Activated CD4-positive, alpha-beta T cell treated with anti-CD3 and anti-CD28 coated beads, Interleukin-2, amount 10 ng/mL, durations not matched to agents 7 days and 5 days (primary cell): ENCODE results near the gene GADD45A. TPM values are rescaled to one million over a fixed set of nuclear protein-coding genes. Genes with fewer than 3 reads are reported as not detected.

Experiments
- CTCF ChIA-PET: fragments of 350-600 bp; sonication (Branson Sonifier 250); formaldehyde crosslinking; loops from one replicate; lab custom pipeline; 2021; ENCODE audit warnings: antibody characterized with exemption; lab: Charles Lee
- POLR2A ChIA-PET: fragments of 350-600 bp; sonication (Branson Sonifier 250); formaldehyde crosslinking; loops from one replicate; lab custom pipeline; 2021; ENCODE audit warnings: antibody characterized with exemption; lab: Charles Lee
- DNase-seq: peaks from one replicate; pipeline ENCODE4 v3.0.0-alpha.2; 2020
- H3K27ac Mint-ChIP-seq: one replicate; pipeline ENCODE4 v1.8.0; 2021; ENCODE audit warnings: mild to moderate bottlenecking, moderate library complexity, mixed read lengths
- H3K27me3 Mint-ChIP-seq: one replicate; pipeline ENCODE4 v1.8.0; 2021; ENCODE audit warnings: mixed read lengths
- H3K36me3 Mint-ChIP-seq: one replicate; pipeline ENCODE4 v1.8.0; 2021; ENCODE audit warnings: low read depth, mixed read lengths
- H3K4me1 Mint-ChIP-seq: one replicate; pipeline ENCODE4 v1.8.0; 2021; ENCODE audit warnings: mixed read lengths
- H3K4me3 Mint-ChIP-seq: one replicate; pipeline ENCODE4 v1.8.0; 2021; ENCODE audit warnings: mild to moderate bottlenecking, moderate library complexity, mixed read lengths
- H3K9me3 Mint-ChIP-seq: one replicate; pipeline ENCODE4 v1.8.0; 2021; ENCODE audit warnings: mixed read lengths
- total RNA-seq, 2 experiments: library from RNA; stranded (reverse); gene quantifications; one replicate each; pipeline ENCODE4 v1.2.3, GENCODE V29; 2021

The GADD45A gene
- total RNA-seq, 2 experiments from 2014 or later: 14.2 to 16.6 TPM

- Mint-ChIP-seq H3K9me3 (no peaks in the 10 kb centered on the region), H3K27me3 (peaks cover 2% of the 10 kb centered on the region), H3K4me1 (no peaks in the 10 kb centered on the region), H3K4me3 (no peak overlapping the region), H3K36me3 (no peaks in the 10 kb centered on the region), H3K27ac (no peak overlapping the region)
- POLR2A ChIA-PET: no interaction called here
- DNase-seq: no peak
- CTCF ChIA-PET: interaction anchor here (0.6 to 1.3 kb wide), 2 partner anchors 15 to 24 kb away, joined by 3 to 7 read pairs; partner anchors contain the start of gene GADD45A
Measured at GRCh38 chr1:67700220-67700619, 15.2 kb downstream of the GADD45A start.

GRCh38 chr1:67700692-67701410, 15.8 kb downstream of the GADD45A start:
- H3K9me3 Mint-ChIP-seq: no peaks in the 10 kb centered on the region
- no peaks in the 10 kb centered on the region for H3K36me3 Mint-ChIP-seq
- no peak overlapping the region for H3K27ac Mint-ChIP-seq
- no peak for DNase-seq
- ChIA-PET POLR2A (no interaction called here), CTCF (interaction anchor here (1.3 kb wide), 2 partner anchors 16 to 19 kb away, joined by 3 to 7 read pairs; partner anchors contain the start of gene GADD45A)
- H3K4me1 Mint-ChIP-seq: no peaks in the 10 kb centered on the region
- no peak overlapping the region for H3K4me3 Mint-ChIP-seq
- peaks cover under 1% of the 10 kb centered on the region for H3K27me3 Mint-ChIP-seq

- Mint-ChIP-seq H3K27ac (no peak overlapping the region), H3K4me3 (no peak overlapping the region), H3K4me1 (no peaks in the 10 kb centered on the region), H3K9me3 (no peaks in the 10 kb centered on the region), H3K36me3 (no peaks in the 10 kb centered on the region), H3K27me3 (no peaks in the 10 kb centered on the region)
- ChIA-PET CTCF (interaction anchor here (0.9 to 1.3 kb wide), 3 partner anchors 13 to 18 kb away, joined by 3 read pairs; partner anchors contain the start of gene GADD45A), POLR2A (no interaction called here)
- no peak for DNase-seq
Measured at GRCh38 chr1:67701876-67702275, 16.9 kb downstream of the GADD45A start.

GRCh38 chr1:67704351-67704750, 19.4 kb downstream of the GADD45A start:
- Mint-ChIP-seq H3K4me1 (no peaks in the 10 kb centered on the region), H3K36me3 (no peaks in the 10 kb centered on the region), H3K4me3 (no peak overlapping the region), H3K9me3 (no peaks in the 10 kb centered on the region), H3K27me3 (no peaks in the 10 kb centered on the region), H3K27ac (no peak overlapping the region)
- ChIA-PET CTCF (interaction anchor here (0.6 to 1.6 kb wide), 4 partner anchors 9 to 61 kb away, joined by 3 to 4 read pairs (median 4); no protein-coding TSS in a partner anchor), POLR2A (no interaction called here)
- no peak for DNase-seq

GRCh38 chr1:67705735-67706453, 20.9 kb downstream of the GADD45A start:
- H3K4me1 Mint-ChIP-seq: no peaks in the 10 kb centered on the region
- POLR2A ChIA-PET: no interaction called here
- no peaks in the 10 kb centered on the region for H3K27me3 Mint-ChIP-seq
- no peaks in the 10 kb centered on the region for H3K9me3 Mint-ChIP-seq
- CTCF ChIA-PET: interaction anchor here (0.6 to 1.6 kb wide), 2 partner anchors 7 to 106 kb away, joined by 3 to 4 read pairs; no protein-coding TSS in a partner anchor
- no peak for DNase-seq
- H3K4me3 Mint-ChIP-seq: no peak overlapping the region
- H3K27ac Mint-ChIP-seq: no peak overlapping the region
- H3K36me3 Mint-ChIP-seq: no peaks in the 10 kb centered on the region

- CTCF ChIA-PET: no interaction called here
- no peak for DNase-seq
Measured at GRCh38 chr1:67708606-67709005, 23.6 kb downstream of the GADD45A start.

GRCh38 chr1:67710417-67710816, 25.4 kb downstream of the GADD45A start:
- Mint-ChIP-seq H3K9me3 (no peaks in the 10 kb centered on the region), H3K27ac (no peak overlapping the region), H3K4me3 (no peak overlapping the region), H3K27me3 (no peaks in the 10 kb centered on the region), H3K36me3 (no peaks in the 10 kb centered on the region), H3K4me1 (peaks cover 9% of the 10 kb centered on the region)
- ChIA-PET CTCF (interaction anchor here (1.2 kb wide), 1 partner anchor 14 kb away, joined by 3 read pairs; no protein-coding TSS in a partner anchor), POLR2A (no interaction called here)
- DNase-seq: no peak

More at GRCh38 chr1:67708606-67709005, 23.6 kb downstream of the GADD45A start:
- no peaks in the 10 kb centered on the region for H3K9me3 Mint-ChIP-seq
- H3K36me3 Mint-ChIP-seq: no peaks in the 10 kb centered on the region
- peaks cover 9% of the 10 kb centered on the region for H3K4me1 Mint-ChIP-seq
- POLR2A ChIA-PET: no interaction called here
- H3K27ac Mint-ChIP-seq: no peak overlapping the region
- no peaks in the 10 kb centered on the region for H3K27me3 Mint-ChIP-seq
- H3K4me3 Mint-ChIP-seq: no peak overlapping the region

GRCh38 chr1:67711158-67711854, 26.3 kb downstream of the GADD45A start:
- CTCF ChIA-PET: interaction anchor here (1.0 to 1.2 kb wide), 3 partner anchors 14 to 41 kb away, joined by 3 read pairs; no protein-coding TSS in a partner anchor
- no peak for DNase-seq
- H3K4me3 Mint-ChIP-seq: no peak overlapping the region
- no peaks in the 10 kb centered on the region for H3K9me3 Mint-ChIP-seq
- peaks cover 9% of the 10 kb centered on the region for H3K4me1 Mint-ChIP-seq
- no peaks in the 10 kb centered on the region for H3K36me3 Mint-ChIP-seq
- H3K27me3 Mint-ChIP-seq: no peaks in the 10 kb centered on the region
- POLR2A ChIA-PET: no interaction called here
- no peak overlapping the region for H3K27ac Mint-ChIP-seq

GRCh38 chr1:67711855-67712212, 26.8 kb downstream of the GADD45A start:
- no peaks in the 10 kb centered on the region for H3K27me3 Mint-ChIP-seq
- H3K27ac Mint-ChIP-seq: no peak overlapping the region
- POLR2A ChIA-PET: no interaction called here
- peaks cover 9% of the 10 kb centered on the region for H3K4me1 Mint-ChIP-seq
- H3K9me3 Mint-ChIP-seq: no peaks in the 10 kb centered on the region
- no peaks in the 10 kb centered on the region for H3K36me3 Mint-ChIP-seq
- no peak for DNase-seq
- no peak overlapping the region for H3K4me3 Mint-ChIP-seq
- CTCF ChIA-PET: interaction anchor here (1.0 to 1.2 kb wide), 2 partner anchors 18 to 41 kb away, joined by 3 read pairs; no protein-coding TSS in a partner anchor

- no peak overlapping the region for H3K4me3 Mint-ChIP-seq
- no peaks in the 10 kb centered on the region for H3K27me3 Mint-ChIP-seq
- H3K27ac Mint-ChIP-seq: no peak overlapping the region
- ChIA-PET CTCF (interaction anchor here (1.0 kb wide), 1 partner anchor 8 kb away, joined by 3 read pairs; no protein-coding TSS in a partner anchor), POLR2A (interaction anchor here (0.6 kb wide), 1 partner anchor 88 kb away, joined by 3 read pairs; no protein-coding TSS in a partner anchor)
- no peak for DNase-seq
- no peaks in the 10 kb centered on the region for H3K9me3 Mint-ChIP-seq
- peaks cover 9% of the 10 kb centered on the region for H3K4me1 Mint-ChIP-seq
- H3K36me3 Mint-ChIP-seq: no peaks in the 10 kb centered on the region
Measured at GRCh38 chr1:67713057-67713846, 28.3 kb downstream of the GADD45A start.

- Mint-ChIP-seq H3K4me1 (peaks cover 9% of the 10 kb centered on the region), H3K4me3 (no peak overlapping the region), H3K27me3 (no peaks in the 10 kb centered on the region), H3K9me3 (no peaks in the 10 kb centered on the region), H3K36me3 (no peaks in the 10 kb centered on the region), H3K27ac (no peak overlapping the region)
- DNase-seq: no peak
- CTCF ChIA-PET: interaction anchor here (1.3 kb wide), 1 partner anchor 154 kb away, joined by 3 read pairs; no protein-coding TSS in a partner anchor
- POLR2A ChIA-PET: no interaction called here
Measured at GRCh38 chr1:67715819-67716218, 30.8 kb downstream of the GADD45A start.

GRCh38 chr1:67716800-67717199, 31.8 kb downstream of the GADD45A start:
- Mint-ChIP-seq H3K27ac (no peak overlapping the region), H3K4me3 (no peak overlapping the region), H3K9me3 (no peaks in the 10 kb centered on the region), H3K27me3 (no peaks in the 10 kb centered on the region), H3K4me1 (peaks cover 1% of the 10 kb centered on the region), H3K36me3 (no peaks in the 10 kb centered on the region)
- ChIA-PET CTCF (no interaction called here), POLR2A (no interaction called here)
- no peak for DNase-seq
